Neural cell (in vitro differentiated cells): Measurements from ENCODE around the gene HSPB6. TPM values are rescaled to one million over a fixed set of nuclear protein-coding genes. Genes with fewer than 3 reads are reported as not detected.

ENCODE experiments used
- H2AFZ ChIP-seq: fragments of 200-600, 300-800 bp; sonication (generic), shearing (Covaris generic); 2 replicates; pipeline ENCODE4 v1.6.0; 2014; ENCODE audit warnings: low read depth, mild to moderate bottlenecking, antibody characterized with exemption, low read length, moderate library complexity
- H3F3A ChIP-seq: fragments of 200-600 bp; shearing (Covaris generic); 2 replicates; pipeline ENCODE4 v1.6.1; 2016; ENCODE audit warnings: mild to moderate bottlenecking, moderate library complexity, mixed read lengths, antibody characterized with exemption, low read length; ENCODE audit not compliant: insufficient read depth, poor library complexity, severe bottlenecking
- H3K27ac ChIP-seq: fragments of 200-600, 300-800 bp; sonication (generic), shearing (Covaris generic); 2 replicates; pipeline ENCODE4 v1.5.1; 2014; ENCODE audit warnings: mild to moderate bottlenecking, low read length, moderate library complexity
- H3K27me3 ChIP-seq: fragments of 300-800, 200-600 bp; sonication (generic), shearing (Covaris generic); 2 replicates; pipeline ENCODE4 v1.6.0; 2014; ENCODE audit warnings: mild to moderate bottlenecking, low read depth, low read length, moderate library complexity; ENCODE audit not compliant: insufficient read depth
- H3K36me3 ChIP-seq: fragments of 300-800, 200-600 bp; sonication (generic), shearing (Covaris generic); 2 replicates; pipeline ENCODE4 v1.5.1; 2014; ENCODE audit warnings: mild to moderate bottlenecking, antibody characterized with exemption, low read length, moderate library complexity; ENCODE audit not compliant: insufficient read depth
- H3K4me2 ChIP-seq: fragments of 300-800, 200-600 bp; sonication (generic), shearing (Covaris generic); 2 replicates; pipeline ENCODE4 v1.6.0; 2014; ENCODE audit warnings: mild to moderate bottlenecking, low read length
- H3K4me3 ChIP-seq: fragments of 300-800, 200-600 bp; sonication (generic), shearing (Covaris generic); 2 replicates; pipeline ENCODE4 v1.5.1; 2014; ENCODE audit warnings: mild to moderate bottlenecking, low read length, moderate library complexity
- H3K79me2 ChIP-seq: fragments of 200-600 bp; shearing (Covaris generic); replicated peaks from 2 replicates; pipeline ENCODE4 v1.6.0; 2014; ENCODE audit warnings: mild to moderate bottlenecking, low read length, moderate library complexity; ENCODE audit not compliant: insufficient read depth
- H3K9ac ChIP-seq: fragments of 300-800, 200-600 bp; sonication (generic), shearing (Covaris generic); 2 replicates; pipeline ENCODE4 v1.6.1; 2016; ENCODE audit warnings: mild to moderate bottlenecking, low read length, mixed read lengths
- H3K9me2 ChIP-seq: fragments of 200-600 bp; shearing (Covaris generic); 2 replicates; pipeline ENCODE4 v1.6.1; 2016; ENCODE audit warnings: mild to moderate bottlenecking, low read length, mixed read lengths; ENCODE audit not compliant: insufficient read depth
- H3K9me3 ChIP-seq: fragments of 200-600, 300-800 bp; sonication (generic), shearing (Covaris generic); 2 replicates; pipeline ENCODE4 v1.6.1; 2016; ENCODE audit warnings: mild to moderate bottlenecking, mixed run types, low read length, moderate library complexity, mixed read lengths
- H4K20me1 ChIP-seq: fragments of 200-600 bp; shearing (Covaris generic); 2 replicates; pipeline ENCODE4 v1.6.1; 2016; ENCODE audit warnings: mild to moderate bottlenecking, mixed run types; ENCODE audit not compliant: insufficient read depth
- EP300 ChIP-seq: fragments of 450-650 bp; conservative IDR thresholded peaks from 2 replicates; pipeline ENCODE4 v1.6.1; 2014; ENCODE audit warnings: antibody characterized with exemption, mild to moderate bottlenecking, moderate library complexity; ENCODE audit not compliant: poor library complexity, severe bottlenecking
- EZH2 ChIP-seq: fragments of 200-600, 300-800 bp; shearing (Covaris generic), sonication (generic); IDR thresholded peaks from 2 replicates; pipeline ENCODE4 v1.6.1; 2014; ENCODE audit warnings: antibody characterized with exemption, low read length, borderline replicate concordance, mild to moderate bottlenecking; ENCODE audit not compliant: insufficient read depth, poor library complexity, severe bottlenecking
- MXI1 ChIP-seq: fragments of 450-650 bp; conservative IDR thresholded peaks from 2 replicates; pipeline ENCODE4 v1.6.1; 2014; ENCODE audit warnings: antibody characterized with exemption, mild to moderate bottlenecking; ENCODE audit not compliant: poor library complexity, severe bottlenecking
- POLR2AphosphoS5 ChIP-seq: IDR thresholded peaks from 2 replicates; pipeline ENCODE4 v1.6.1; 2012
- RAD21 ChIP-seq: fragments of 450-650 bp; conservative IDR thresholded peaks from 2 replicates; pipeline ENCODE4 v1.6.1; 2014; ENCODE audit warnings: antibody characterized with exemption, mild to moderate bottlenecking, moderate library complexity
- SMC3 ChIP-seq: fragments of 450-650 bp; conservative IDR thresholded peaks from 2 replicates; pipeline ENCODE4 v1.6.1; 2014; ENCODE audit warnings: antibody characterized with exemption, mild to moderate bottlenecking, moderate library complexity; ENCODE audit not compliant: poor library complexity
- TAF1 ChIP-seq: IDR thresholded peaks from 2 replicates; pipeline ENCODE4 v1.6.1; 2012; ENCODE audit warnings: low read depth
- polyA plus RNA-seq: library from polyadenylated mRNA; depleted of rRNA; stranded (reverse); fragments of >200 nt; gene quantifications from 2 replicates; pipeline ENCODE4 v1.2.3, GENCODE V29; 2014
- TF ChIP-seq, protein P1 (sequence below): IDR thresholded peaks from 2 replicates; pipeline ENCODE4 v1.6.1; 2012; ENCODE audit warnings: borderline replicate concordance
- TF ChIP-seq, protein P2 (sequence below): fragments of 450-650 bp; IDR thresholded peaks from 2 replicates; pipeline ENCODE4 v1.5.1; 2014; ENCODE audit warnings: antibody characterized with exemption, mild to moderate bottlenecking, moderate library complexity; ENCODE audit not compliant: poor library complexity, severe bottlenecking

Gene HSPB6
- polyA plus RNA-seq, 1 donor from 2014 or later: not detected

DNA sequence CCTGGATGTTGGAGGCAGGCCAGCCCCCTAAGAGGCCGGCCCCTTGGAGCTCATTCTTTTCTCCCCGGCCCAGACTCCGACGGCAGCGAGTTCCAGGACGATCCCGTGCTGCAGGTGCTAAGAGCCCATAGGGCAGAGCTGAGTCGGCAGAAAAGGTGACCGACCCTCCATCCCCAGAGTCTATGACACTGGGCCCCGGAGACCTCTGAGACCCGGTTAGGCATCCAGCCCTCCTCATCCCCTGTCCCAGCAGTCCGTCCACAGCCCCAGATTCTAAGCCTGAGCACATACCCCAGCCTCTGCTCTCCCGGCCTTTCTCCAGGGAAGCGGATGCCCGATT, 11.2 kb upstream of the HSPB6 start:
- Histone ChIP-seq H3K27me3 (no peaks in the 10 kb centered on the region), H3K9me3 (no peaks in the 10 kb centered on the region), H3K4me3 (no peak overlapping the region), H3K9ac (no peak overlapping the region), H4K20me1 (no peaks in the 10 kb centered on the region), H3K36me3 (no peaks in the 10 kb centered on the region), H2AFZ (no peak overlapping the region), H3K4me2 (no peak overlapping the region), H3K9me2 (no peaks in the 10 kb centered on the region), H3K27ac (no peak overlapping the region), H3F3A (no peaks in the 10 kb centered on the region), H3K79me2 (no peaks in the 10 kb centered on the region)
- TF ChIP-seq POLR2AphosphoS5 (no peak), MXI1 (no peak), RAD21 (no peak), EZH2 (no peak), SMC3 (no peak), EP300 (no peak), TAF1 (no peak)
- TF ChIP-seq, protein P1, sequence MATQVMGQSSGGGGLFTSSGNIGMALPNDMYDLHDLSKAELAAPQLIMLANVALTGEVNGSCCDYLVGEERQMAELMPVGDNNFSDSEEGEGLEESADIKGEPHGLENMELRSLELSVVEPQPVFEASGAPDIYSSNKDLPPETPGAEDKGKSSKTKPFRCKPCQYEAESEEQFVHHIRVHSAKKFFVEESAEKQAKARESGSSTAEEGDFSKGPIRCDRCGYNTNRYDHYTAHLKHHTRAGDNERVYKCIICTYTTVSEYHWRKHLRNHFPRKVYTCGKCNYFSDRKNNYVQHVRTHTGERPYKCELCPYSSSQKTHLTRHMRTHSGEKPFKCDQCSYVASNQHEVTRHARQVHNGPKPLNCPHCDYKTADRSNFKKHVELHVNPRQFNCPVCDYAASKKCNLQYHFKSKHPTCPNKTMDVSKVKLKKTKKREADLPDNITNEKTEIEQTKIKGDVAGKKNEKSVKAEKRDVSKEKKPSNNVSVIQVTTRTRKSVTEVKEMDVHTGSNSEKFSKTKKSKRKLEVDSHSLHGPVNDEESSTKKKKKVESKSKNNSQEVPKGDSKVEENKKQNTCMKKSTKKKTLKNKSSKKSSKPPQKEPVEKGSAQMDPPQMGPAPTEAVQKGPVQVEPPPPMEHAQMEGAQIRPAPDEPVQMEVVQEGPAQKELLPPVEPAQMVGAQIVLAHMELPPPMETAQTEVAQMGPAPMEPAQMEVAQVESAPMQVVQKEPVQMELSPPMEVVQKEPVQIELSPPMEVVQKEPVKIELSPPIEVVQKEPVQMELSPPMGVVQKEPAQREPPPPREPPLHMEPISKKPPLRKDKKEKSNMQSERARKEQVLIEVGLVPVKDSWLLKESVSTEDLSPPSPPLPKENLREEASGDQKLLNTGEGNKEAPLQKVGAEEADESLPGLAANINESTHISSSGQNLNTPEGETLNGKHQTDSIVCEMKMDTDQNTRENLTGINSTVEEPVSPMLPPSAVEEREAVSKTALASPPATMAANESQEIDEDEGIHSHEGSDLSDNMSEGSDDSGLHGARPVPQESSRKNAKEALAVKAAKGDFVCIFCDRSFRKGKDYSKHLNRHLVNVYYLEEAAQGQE: no peak
- TF ChIP-seq, protein P2, sequence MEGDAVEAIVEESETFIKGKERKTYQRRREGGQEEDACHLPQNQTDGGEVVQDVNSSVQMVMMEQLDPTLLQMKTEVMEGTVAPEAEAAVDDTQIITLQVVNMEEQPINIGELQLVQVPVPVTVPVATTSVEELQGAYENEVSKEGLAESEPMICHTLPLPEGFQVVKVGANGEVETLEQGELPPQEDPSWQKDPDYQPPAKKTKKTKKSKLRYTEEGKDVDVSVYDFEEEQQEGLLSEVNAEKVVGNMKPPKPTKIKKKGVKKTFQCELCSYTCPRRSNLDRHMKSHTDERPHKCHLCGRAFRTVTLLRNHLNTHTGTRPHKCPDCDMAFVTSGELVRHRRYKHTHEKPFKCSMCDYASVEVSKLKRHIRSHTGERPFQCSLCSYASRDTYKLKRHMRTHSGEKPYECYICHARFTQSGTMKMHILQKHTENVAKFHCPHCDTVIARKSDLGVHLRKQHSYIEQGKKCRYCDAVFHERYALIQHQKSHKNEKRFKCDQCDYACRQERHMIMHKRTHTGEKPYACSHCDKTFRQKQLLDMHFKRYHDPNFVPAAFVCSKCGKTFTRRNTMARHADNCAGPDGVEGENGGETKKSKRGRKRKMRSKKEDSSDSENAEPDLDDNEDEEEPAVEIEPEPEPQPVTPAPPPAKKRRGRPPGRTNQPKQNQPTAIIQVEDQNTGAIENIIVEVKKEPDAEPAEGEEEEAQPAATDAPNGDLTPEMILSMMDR: no peak

DNA sequence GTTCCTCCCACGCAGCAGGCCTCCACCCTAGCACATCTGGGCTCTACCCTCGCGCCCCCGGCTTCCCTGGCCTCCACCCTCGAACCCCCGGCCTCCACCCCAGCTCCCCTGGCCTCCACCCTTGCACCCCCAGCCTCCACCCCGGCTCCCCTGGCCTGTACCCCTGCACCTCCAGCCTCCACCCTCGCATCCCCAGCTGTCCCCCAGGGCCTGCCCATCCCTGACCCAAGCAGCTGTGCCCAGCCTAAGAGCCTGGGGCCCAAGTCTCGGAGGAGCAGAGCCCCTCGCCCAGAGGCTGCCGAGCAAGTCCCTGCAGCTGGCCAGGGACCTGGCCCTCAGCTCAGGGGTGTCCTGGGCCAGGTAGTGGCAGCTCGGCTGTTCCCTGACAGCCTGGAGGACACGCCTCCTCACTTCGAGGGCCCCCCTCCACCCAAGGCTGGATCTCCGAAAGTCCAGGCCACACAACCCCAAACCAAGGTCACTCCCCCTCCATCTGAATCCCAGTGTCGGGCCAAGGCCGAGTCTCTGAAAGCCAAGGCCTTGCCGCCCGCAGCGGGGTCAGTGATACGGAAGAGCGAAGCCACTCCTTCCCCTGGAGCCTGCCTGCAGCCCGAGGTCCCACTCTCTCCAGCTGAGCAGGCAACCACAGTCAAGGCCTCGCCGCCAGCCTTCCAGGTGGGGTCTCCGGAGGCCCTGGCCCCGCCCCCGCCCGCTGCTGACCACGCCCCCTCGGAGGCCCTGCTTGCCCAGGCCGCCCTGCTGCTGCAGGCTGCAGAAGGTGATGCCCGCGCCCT, 10.7 kb upstream of the HSPB6 start:
- no peaks in the 10 kb centered on the region for H3K27me3 ChIP-seq
- H3K36me3 ChIP-seq: no peaks in the 10 kb centered on the region
- no peak overlapping the region for H3K4me3 ChIP-seq
- no peak overlapping the region for H3K4me2 ChIP-seq
- H3K9me3 ChIP-seq: no peaks in the 10 kb centered on the region
- no peak overlapping the region for H2AFZ ChIP-seq
- H3K9ac ChIP-seq: no peak overlapping the region
- no peaks in the 10 kb centered on the region for H3K79me2 ChIP-seq
- no peaks in the 10 kb centered on the region for H3K9me2 ChIP-seq
- no peaks in the 10 kb centered on the region for H4K20me1 ChIP-seq
- no peak overlapping the region for H3K27ac ChIP-seq
- no peaks in the 10 kb centered on the region for H3F3A ChIP-seq
- TF ChIP-seq SMC3: no peak
- TF ChIP-seq EZH2: no peak
- TF ChIP-seq POLR2AphosphoS5: no peak
- no peak for TF ChIP-seq MXI1
- TF ChIP-seq EP300: no peak
- TF ChIP-seq RAD21: no peak
- TF ChIP-seq, protein P1: no peak
- TF ChIP-seq, protein P2: no peak
- no peak for TF ChIP-seq TAF1
